ENCODE measurements around the gene CCNQ.
A peak's percentile ranks its signal among the peaks of the same experiment; 100 is the strongest.

The CCNQ gene

DNA sequence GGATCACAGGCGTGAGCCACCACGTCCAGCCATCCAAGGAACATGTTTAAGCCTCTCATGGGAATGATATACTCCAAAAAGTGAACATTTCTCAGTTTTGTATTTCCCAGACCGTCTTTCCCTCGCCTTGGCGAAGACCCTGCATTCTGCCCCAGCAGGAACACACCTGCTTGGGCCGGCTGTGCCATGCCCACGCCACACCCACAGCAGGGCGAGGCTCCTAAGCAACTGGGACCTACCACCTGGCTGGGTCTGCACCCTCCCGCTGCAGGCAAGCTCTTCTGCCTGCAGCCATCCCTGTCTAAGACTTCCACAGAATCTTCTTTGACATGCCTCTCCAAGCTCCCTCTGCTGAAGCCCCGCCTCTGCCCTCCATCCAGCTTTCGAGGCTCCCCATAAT is 3.6 kb downstream of the CCNQ start:
- no peak for DNase-seq

DNA sequence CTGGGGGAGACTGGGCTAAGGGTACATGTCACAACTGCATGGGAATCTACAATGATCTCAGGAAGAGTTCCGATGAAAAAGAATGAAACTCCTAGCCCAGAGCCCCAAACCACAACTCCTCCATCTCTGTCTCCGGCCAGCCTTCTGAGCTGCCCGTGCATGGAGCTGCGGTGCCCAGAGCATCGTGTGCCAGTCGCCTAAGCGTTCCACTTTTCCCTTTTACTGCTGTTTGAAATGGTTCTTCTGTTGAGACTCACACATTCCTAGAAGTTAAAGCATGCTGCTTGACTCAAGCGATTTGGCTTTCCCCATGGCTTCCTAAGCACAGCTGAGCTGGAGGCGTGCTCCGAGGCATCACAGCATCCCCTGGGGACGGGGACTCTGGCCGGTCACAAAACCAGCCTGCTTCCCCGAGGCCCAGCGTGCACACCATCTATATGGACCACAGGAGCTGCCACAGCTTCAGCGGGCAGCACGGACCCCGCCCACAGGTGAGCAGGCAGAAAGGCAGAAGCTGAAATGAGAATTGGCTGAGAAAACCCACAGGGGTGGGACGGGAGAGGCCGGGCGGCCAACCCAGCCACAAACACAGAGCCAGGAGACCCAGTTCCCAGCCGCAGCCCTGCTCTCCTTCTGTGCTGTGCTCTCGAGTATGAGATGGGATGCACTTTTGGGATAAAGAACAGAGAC is 5.0 kb downstream of the CCNQ start:
- no peak for DNase-seq

DNA sequence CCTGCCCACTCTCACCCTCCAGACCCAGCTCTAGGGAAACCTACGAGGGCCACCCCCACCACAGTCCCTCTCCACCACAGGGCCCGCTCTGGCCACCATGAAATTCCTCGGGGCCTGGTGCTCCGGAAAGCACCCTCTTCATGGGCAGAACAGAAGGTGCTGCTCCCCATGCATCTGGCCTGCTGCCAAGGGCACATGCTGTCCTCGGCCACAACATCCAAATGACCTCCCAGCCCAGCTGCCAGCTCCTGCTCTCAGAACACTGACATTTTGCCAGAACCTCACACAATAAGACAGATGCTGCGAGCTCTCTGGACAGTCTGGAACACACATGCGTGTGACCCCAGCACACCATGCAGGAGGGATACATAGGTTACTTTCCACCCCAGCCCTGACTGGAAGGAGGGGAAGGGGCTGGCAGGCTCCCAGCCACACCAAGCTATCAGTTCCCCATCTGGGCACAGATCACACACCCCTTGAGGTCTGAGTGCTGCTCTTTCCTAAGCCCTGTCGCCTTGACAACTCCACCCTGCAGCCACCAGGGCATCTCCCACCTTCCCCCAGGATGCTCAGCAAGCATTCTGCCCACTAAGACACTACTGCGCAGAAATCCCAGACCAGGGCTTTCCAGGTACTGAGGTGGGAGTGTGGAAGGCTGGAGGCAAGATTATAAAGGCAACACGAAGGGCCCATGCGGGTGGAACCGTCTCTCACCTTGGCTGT is 5.8 kb downstream of the CCNQ start:
- no peak for DNase-seq

DNA sequence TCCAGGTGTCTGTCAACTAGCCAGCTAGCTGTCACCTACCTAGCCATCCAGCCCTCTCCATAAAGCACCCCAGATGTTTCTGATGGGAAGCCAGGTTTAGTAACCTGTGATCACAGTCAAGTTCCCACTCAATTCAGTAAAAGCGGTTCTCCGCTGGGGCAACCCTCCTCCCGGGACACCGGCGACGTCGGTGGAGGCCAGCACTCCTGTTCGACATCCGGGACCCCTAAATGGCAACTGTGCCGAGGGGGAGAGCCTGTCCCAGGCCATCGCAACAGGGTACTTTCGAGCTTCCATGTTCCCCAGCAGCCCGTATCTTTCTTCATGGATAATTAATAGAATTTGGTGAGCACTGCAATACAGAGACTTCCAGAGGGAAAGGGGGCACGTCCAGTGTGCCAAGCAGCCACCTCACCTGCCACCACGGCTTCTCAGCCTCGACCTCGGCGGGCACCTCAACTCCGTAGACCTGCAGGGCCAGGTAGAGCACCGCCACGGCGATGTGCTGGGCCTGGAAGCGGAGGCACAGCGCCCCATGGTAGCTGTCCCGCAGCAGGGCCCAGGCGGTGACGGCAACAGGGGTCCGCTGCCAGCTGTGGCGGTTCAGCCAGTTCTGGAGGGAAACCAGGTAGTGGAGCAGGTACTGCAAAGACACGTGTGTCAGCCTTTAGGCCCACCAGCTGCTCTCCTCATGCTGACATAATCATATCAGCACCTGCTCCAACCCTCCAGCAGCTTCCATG is 6.7 kb downstream of the CCNQ start:
- no peak for DNase-seq

DNA sequence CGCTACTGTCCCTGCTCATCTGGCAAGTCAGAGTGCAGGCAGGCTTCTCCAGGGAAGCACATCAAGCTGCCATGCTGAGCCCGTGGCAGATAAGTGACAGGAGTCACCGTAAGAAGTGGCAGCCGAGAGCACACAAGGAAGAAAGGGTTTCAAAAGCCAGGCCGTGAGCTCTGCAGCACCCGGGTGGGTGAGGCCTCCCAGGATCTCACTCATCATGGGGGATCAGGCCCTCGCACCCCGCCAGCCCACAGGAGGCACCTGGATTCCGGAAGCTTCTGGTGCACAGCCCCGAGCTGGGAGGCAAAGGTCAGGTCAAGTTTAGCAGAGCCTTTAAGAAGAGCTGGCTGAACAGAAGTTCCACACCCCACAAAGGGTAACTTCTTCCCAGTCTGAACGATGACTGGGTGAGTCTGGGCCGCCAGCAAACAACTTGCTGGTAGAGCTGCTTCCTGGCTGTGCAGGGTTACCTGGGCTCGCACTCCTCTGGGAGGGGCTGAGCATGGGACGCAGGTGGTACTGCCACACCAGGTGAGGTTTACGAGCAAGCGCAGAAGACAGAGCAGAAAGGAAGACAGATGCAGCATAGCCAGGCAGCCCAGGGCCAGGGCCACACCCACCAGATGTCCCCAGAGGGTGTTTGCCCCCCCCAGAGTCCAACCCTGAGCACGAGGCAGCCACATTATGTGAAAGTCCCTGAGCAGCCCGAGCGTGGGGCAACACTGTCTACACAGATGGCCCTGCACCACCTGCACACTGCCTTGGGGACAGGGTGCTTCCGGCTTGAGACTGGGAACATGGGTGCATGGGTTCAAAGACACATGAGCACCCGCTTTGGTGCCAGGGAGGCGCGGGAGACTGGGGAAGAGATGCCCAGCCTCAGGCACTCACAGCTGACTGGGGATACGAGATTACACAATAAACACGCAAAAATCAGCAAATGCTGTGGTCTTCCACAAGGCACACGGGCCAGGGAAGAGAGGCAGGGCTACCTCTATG is 7.7 kb downstream of the CCNQ start:
- peak; percentile 40 for DNase-seq

DNA sequence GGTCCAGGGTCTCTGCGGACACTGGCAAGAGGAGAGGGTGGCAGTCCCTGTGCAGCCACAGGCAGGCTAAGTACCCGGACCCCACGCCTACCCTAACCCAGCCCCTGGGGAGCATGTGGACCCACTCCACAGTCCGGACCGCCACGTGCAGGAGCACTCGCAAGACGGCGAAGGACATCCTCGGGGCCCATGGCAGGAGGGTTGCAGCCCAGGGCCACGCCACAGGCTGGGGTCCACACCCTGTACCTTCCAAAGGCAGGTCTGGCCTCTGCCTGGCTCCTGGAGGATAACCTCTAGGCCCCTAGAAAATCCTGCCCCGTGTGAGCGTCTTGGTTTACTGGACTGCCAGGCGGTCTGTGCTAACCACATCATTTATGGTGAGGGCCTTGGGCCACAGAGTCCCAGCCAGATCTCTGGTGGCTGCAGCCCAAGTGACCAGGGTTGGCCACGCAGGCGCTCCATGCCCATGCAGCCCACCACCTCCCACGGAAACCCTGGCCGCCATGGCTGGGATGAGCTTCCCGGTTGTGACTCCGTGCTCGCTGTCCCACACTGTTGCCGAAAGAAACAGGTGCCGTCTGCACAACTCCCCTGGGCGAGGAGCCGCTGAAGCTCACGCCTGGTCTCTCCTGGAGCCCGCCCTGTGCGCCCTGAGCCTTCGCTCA is 10.0 kb downstream of the CCNQ start:
- DNase-seq, result no peak

DNA sequence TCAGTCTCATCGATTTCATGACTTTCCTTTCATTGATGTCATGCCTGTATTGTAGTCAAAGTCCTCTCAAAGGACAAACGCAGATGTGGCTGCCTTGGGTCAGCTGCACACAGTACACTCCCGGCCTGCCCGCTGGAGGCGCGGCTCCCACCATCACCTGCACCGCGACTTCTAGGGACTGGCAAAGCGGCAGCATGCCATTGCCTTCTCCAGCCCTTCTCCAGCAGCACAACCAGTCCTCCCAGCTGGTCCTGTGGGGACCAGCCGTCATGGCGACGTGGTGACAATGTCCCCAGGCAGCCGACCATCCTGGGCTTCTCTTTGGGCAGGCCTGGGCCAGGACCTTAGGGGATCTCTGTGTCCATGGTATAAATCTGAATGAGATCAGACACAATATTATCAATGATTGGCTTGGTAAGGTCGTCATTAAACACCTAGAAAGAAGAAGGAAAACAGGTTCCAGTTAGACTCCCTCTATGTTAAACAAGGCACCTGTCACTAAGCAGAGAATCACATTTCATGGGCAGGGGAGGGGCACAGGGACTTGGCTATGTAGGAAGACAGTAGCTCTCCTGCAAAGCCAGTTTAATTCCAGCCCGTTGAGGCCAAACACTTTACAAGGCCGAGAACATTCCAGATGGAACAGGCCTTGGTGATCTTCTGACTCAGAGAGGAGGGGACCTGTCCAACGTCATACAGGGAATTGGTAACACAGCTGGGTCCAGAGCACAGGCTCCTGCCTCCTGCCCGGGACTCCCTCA is 10.7 kb downstream of the CCNQ start:
- no peak for DNase-seq

DNA sequence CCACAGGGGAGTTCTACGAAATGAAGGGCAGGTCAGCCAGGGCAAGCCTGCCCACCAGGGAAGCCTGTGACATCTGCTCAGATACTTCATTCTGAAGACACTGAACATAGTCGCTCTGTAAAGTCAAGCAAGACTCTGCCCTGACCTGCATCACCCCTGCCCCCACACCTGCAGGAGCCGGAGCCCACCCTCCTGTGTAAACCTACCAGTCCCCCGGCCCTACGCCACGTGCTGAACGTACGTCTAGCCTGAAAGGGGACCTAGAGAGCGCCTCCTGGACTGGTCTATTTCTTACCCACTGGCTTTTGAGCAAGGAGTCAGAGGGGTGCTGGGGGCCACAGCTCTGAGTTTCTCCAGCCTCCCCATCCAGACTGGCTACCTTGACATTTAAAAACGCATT is 11.6 kb downstream of the CCNQ start:
- no peak for DNase-seq

DNA sequence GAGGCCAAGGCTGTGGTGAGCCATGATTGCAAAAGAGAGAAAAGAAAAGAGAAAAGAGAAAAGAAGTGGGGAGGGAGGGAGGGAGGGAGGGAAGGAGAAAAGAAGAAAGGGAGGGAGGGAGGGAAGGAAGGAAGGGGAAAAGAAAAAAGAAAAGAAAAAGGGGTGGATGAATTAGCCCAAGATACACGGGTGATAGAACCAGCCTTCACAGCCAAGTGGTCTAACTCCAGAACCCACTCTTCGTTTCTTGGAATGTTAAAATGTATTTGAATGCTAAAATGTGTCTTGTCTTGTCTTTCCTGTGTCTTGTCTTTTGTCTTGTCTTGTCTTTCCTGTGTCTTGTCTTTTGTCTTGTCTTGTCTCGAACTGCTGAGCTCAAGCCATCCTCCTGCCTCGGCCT is 13.1 kb downstream of the CCNQ start:
- DNase-seq, result no peak

DNA sequence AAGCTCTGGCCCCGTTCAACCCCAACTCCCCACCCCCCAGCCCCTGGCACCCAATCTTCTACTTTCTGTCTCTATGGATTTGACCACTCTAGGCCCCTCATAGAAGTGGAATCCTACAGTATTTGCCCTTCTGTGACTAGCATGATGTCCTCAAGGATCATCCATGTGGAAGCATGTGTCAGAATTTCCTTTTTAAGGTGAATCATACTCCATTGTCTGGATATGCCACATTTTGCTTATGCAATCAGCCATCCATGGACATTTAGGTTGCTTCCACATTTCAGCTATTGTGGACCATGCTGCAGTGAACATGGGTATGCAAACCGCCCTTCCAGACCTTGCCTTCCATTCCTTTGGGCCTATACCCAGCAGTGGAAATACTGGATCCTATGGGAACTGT is 15.5 kb downstream of the CCNQ start:
- DNase-seq, result no peak

DNA sequence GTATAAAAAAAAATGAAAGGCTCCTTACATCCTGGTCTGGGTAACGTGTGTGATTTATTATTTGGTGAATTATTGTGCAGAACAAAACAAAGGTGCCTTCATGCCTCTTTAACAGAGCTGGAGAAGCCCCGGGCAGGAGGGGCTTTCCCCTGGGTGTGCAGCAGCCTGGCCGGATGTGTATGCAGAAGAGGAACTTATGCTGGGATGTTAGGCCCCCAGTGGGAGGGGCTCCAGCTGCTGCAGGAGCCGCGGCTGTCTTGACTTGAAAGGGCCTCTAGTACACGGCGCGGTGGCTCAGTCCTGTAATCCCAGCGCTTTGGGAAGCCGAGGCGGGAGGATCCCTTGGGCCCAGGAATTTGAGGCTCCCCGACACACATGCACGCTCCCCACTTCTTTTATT is 16.0 kb downstream of the CCNQ start:
- DNase-seq, result peak; percentile 72

DNA sequence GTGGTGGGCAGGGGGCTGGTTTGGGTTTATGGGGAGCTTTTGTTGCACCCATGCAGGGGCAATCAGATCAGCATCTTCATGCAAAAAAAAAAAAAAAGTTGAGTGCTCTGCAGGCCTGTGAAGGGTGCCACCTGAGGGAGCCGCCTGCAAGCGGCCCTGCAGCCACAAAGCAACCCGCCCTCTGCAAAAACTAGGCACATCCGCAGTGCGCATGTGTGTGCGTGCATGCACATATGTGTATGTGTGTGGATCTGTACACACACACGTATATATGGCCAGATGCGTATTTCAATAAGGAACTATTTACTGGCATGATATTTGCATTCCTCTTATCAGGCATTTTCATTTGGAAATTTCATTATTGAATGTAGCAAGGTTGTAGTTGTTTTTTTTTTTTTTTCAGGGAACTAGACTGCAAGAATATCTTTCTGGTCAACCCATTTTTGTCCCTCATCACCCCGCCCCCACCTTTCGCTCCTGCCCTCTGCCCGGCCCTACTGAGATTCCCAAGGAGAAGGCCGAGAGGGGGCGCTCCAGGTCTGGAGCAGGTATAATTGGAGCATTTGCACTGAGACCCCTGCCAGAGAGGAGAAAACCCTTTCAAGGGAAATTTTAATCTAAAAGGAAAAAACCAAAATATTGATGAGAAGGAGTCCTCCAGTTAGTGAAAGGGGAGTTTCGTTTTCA is 18.1 kb downstream of the CCNQ start:
- no peak for DNase-seq

DNA sequence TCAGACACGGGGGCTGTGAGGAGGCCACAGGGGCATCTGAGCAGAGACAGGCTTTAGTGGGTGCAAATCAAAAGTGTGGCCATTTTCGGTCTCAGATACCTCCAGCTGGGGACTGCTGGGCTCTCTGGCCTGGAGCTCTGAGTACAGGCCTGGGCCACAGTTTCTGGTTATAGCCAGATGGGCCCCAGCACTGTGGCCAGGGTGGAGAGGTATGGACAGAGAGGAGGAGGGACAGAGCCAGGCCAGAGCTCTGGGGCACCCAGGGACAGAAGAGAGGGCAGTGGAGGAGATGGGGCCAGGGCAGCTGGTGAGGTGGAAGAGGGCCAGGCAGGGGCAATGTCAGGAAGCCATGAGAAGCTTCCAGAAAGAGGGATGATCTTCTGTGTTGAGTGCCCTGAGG is 20.1 kb downstream of the CCNQ start:
- DNase-seq, result no peak

DNA sequence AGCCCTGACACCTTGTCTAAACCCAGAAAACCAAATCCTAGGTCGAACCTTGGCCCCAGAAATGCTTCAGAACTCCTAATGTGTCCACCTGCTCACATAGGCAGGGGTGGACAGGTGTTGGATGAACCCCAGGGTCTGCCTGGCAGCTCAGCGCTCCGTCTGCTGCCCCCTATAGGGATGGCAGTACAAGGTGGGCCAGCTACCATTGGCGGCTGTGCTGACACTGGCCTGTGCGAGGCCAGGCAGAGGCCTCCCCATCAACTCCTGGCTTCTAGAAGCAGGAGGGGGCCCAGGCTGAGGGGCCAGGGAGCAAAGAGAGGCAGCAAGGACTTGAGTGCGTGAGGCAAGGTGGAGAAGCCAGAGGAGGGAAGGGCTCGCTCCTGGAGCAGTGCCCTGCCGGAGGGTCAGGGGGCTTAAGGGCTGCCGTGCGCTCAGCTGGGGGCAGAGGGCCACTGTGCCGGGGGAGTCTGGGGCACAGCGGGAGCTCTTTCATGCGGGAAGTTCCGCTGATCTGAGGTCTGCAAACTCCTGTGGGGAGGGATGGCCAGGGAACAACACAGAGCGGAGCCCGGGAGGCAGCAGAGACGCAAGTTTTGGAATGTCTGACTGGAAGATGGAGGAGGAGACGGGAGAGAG is 20.6 kb downstream of the CCNQ start:
- DNase-seq, result no peak

DNA sequence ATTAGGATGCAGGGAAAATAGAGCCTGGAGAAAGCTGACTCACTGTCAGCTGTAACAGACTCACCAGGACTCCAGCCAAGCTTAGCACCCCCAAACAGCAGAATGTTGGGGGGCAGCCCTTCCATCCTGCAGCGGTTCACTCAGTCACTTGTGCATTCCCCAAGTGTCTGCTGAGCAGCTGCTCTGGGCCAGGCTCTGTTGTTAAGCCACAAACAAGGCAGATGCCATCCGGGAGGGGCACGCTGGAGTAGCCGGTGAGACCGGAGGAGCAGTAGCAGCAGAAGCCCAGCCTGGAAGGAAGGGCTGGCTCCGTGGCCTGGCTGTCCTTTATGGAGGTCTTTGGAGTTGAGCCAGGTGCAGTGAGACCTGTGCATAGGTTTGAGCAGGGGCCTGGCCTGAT is 22.0 kb downstream of the CCNQ start:
- DNase-seq, result no peak

DNA sequence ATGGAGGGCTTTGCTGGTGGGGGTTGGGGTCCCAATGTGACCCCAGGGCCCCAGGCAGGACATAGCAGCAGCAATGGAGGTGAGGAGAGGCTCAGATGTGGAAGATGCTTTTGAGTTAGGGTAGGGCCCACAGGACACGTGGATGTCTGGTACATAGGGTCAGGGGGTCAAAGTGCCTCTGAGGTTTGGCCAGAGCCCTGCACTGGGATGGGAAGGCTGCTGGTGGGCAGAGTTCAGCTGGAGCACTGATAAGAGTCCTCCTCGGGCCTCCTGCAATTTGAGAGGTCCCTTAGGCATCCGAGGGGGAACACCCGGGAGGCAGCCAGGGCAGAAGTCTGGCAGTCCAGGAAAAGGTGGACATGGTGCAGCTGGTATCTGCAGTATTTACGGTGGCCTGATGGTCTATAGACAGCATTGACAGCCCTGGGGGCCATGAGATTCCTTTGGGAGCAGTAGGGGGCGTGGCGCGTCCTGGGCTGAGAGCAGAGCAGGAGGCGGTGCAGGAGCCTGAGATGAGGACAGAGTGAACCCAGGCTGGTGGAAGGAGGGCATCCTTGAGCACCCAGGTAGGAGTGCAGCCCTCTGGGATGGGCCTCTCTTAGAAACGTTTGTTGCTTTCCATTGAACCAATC is 22.6 kb downstream of the CCNQ start:
- no peak for DNase-seq

DNA sequence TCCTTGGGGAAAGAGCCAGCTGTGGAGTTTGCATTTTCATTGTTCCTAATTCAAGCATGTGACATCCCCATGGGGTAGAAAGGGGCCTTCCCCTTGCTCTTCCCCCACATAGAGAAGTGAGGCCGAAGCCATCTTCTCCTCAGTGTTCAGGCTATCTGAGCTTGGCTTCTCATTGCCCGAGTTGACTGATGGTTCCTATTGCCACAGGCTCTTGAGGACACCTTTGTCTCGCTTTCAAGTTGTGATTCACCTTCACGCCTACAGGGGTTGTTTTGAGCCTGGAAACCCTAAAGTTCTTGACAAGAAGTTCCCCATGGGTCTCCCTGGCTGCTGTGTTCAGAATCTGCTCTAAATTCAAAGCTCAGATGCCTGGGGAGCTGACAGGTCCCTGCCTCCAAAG is 25.0 kb downstream of the CCNQ start:
- DNase-seq, result no peak

DNA sequence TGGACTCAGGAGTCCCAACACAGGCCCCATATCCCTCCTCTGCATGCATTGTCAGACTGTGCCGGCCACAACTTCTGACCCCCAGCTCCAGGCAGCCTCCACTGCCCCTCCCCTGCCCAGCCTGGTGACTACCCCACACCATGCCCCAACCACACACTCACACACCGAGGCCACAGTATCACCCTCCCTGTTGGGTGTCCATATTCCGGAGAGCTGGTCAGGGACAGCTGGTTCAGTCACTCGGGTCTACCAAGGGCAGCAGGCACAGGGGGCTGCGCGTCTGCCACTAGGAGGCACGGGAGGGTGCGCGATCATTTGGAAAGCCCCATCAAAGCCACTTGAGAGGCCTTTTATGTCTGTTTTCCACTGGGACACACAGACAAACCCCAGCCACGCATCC is 26.3 kb downstream of the CCNQ start:
- no peak for DNase-seq

DNA sequence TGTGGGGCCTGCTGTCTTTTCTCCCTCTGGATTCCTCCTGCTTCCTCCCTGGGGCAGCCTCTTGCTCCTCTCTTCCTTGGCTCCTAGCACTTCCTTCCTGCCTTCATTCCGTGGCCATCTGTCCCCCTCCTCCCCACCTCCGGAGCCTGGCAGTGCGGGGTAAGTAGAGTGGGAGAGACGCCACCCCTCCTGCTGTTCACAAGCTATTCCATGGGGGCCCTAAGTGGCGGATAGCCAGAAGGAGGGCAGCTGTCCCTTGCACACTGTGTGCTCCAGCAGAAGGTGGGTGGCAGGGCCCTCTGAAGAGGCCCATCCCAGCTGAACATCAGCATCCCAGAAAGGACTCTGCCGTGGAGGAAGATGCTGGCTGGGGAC is 27.4 kb downstream of the CCNQ start:
- no peak for DNase-seq

DNA sequence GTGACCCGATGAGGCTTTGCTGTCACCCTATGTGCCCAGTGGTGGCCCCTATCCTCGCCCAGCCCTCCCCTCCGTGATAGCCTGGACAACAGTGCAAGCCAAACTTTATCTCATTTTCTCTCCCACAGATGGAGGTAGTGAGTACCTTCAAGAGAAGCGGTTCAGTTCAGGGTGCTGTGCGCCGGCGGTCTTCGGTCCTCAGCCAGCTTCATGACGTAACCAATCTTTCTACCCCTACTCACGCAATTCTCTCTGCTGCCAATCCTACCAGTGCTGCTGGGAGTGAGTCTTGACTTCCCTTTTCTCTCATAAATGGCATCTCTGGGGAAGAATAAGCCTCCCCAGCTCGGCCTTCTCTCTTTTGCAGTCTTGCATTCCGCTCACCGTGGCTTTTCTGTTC is 29.5 kb downstream of the CCNQ start:
- no peak for DNase-seq

Data from CD4-positive, alpha-beta T cell treated with Interferon gamma for 1 hour (primary cell).